A549 (cell line): ENCODE data around the gene ZNF772.
"Not testable (repeated sequence)": the region's sequence is repeated elsewhere in the genome, so short reads cannot be mapped to it uniquely, and the experiment has no call there.

ENCODE experiments used
- GATA3 ChIP-seq: IDR thresholded peaks from 2 replicates; pipeline ENCODE4 v1.6.1; 2012; ENCODE audit warnings: borderline replicate concordance
- POLR2A ChIP-seq: IDR thresholded peaks from 2 replicates; pipeline ENCODE4 v1.6.1; 2012; ENCODE audit warnings: mild to moderate bottlenecking, low read length
- TF ChIP-seq, protein P1 (sequence below): fragments of 250-450 bp; sonication (Bioruptor Pico); IDR thresholded peaks from 2 replicates; pipeline ENCODE4 v1.5.0; 2021; ENCODE audit warnings: mild to moderate bottlenecking, moderate library complexity, borderline replicate concordance

DNA sequence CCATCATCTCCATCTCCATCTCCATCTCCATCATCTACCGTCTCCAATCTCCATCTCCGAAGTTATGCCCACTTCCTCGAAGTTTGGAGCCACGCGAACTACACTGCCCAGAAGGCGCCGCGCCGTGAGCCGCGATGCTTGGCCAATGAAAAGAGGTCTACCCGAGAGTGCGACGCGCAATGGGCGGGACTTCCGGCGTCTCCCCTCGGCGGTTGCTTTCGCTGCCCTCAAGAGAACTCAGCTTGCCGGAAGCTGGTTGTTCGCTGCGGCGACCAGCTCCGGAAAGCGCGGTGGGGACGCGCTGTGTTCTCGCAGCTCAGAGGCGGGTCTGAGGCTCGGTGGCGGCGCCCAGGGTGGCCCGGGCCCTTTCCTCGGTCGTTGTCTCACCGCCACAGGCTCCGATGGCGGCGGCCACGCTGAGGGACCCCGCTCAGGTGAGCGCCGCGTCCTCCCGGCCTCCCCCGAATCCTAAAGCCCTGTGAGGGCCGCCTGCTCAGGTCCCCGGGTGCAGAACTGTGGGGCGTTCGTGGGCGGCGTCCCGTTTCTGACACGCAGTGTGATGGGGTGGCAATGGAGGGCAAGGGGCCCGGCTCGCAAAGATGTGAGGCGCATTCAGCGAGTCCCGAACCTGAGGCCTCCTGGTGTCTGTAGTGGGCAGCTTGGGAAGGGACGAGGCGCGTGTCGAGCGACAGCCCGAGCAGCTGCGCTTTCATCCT is 22.5 kb upstream of the ZNF772 start, which contains the start of gene ZNF773:
- not testable (repeated sequence) for TF ChIP-seq GATA3
- TF ChIP-seq, protein P1, sequence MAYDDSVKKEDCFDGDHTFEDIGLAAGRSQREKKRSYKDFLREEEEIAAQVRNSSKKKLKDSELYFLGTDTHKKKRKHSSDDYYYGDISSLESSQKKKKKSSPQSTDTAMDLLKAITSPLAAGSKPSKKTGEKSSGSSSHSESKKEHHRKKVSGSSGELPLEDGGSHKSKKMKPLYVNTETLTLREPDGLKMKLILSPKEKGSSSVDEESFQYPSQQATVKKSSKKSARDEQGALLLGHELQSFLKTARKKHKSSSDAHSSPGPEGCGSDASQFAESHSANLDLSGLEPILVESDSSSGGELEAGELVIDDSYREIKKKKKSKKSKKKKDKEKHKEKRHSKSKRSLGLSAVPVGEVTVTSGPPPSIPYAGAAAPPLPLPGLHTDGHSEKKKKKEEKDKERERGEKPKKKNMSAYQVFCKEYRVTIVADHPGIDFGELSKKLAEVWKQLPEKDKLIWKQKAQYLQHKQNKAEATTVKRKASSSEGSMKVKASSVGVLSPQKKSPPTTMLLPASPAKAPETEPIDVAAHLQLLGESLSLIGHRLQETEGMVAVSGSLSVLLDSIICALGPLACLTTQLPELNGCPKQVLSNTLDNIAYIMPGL (CRISPR knock-in tag): not testable (repeated sequence)
- peak; percentile 71 for TF ChIP-seq POLR2A
